K562 (cell line): ENCODE data around the gene DYNLL1. TPM values are rescaled to one million over a fixed set of nuclear protein-coding genes. Genes with fewer than 3 reads are reported as not detected.

Source experiments
- ATAC-seq: fragments of 200-7000 bp; cut with Tn5 transposase; 3 replicates; pipeline ENCODE4 v1.9.1; 2020; ENCODE audit warnings: moderate library complexity
- BruUV-seq: library from RNA; stranded (reverse); fragments of 400-500 nt; replicated peaks from 2 replicates; lab custom pipeline; 2021; lab: Mats Ljungman, UMichigan
- CTCF ChIA-PET: fragments of 300-600 bp; formaldehyde crosslinking; extraction: SDS; loops from one replicate; lab custom pipeline; 2021; ENCODE audit warnings: low intra/inter-chr PET ratio; lab: Yijun Ruan, JAX
- POLR2A ChIA-PET: fragments of 300-600, 350-650 bp; sonication (Branson Sonifier 250); formaldehyde crosslinking; extraction: SDS; loops from one replicate; lab custom pipeline; 2021; ENCODE audit warnings: antibody characterized with exemption, inconsistent platforms; lab: Yijun Ruan, JAX
- DNase-seq, 4 experiments: peaks; one replicate each; pipeline versions ENCODE4 v3.0.0 to v3.0.0-alpha.2; 2011 to 2018; ENCODE audit warnings: low spot score in 3 of 4, mixed read lengths in 3 of 4; ENCODE audit errors: extremely low read depth in 1 of 4
- FAIRE-seq: peaks from 2 replicates; lab custom pipeline; 2011; peaks lifted over from hg19 to GRCh38; lab: Jason Lieb, UNC
- H2AFZ ChIP-seq: 2 replicates; pipeline ENCODE4 v1.6.0; 2011; ENCODE audit warnings: low read depth, low read length, control low read depth, inconsistent platforms
- H3K27ac ChIP-seq: fragments of 200-600 bp; 3 replicates; pipeline ENCODE4 v1.8.0; 2011; ENCODE audit warnings: low read depth, mild to moderate bottlenecking, control low read depth, inconsistent platforms, low read length, moderate library complexity, mixed read lengths; ENCODE audit errors: extremely low read depth
- H3K27me3 ChIP-seq, 2 experiments: fragments of 300-600 bp in 1 of 2; 2 replicates in 1 of 2; 3 replicates in 1 of 2; pipeline versions ENCODE4 v1.6.0 to v1.8.0; 2011; ENCODE audit warnings: inconsistent platforms in 2 of 2, low read length in 2 of 2, mild to moderate bottlenecking in 1 of 2, mixed read lengths in 1 of 2, moderate library complexity in 1 of 2; ENCODE audit not compliant: control insufficient read depth in 2 of 2, insufficient read depth in 2 of 2
- H3K36me3 ChIP-seq: fragments of 300-600 bp; 3 replicates; pipeline ENCODE4 v1.8.0; 2011; ENCODE audit warnings: mild to moderate bottlenecking, low read length, inconsistent platforms; ENCODE audit not compliant: control insufficient read depth, insufficient read depth
- H3K4me1 ChIP-seq, 2 experiments: fragments of 200-600 bp in 1 of 2; replicated peaks in 1 of 2; 2 replicates in 1 of 2; 3 replicates in 1 of 2; pipeline versions ENCODE4 v1.5.1 to v1.8.0; 2011; ENCODE audit warnings: inconsistent platforms in 2 of 2, low read length in 2 of 2, mild to moderate bottlenecking in 1 of 2, mixed read lengths in 1 of 2, moderate library complexity in 1 of 2; ENCODE audit not compliant: control insufficient read depth in 2 of 2, insufficient read depth in 2 of 2
- H3K4me2 ChIP-seq: 2 replicates; pipeline ENCODE4 v1.6.1; 2011; ENCODE audit warnings: low read length, control low read depth, inconsistent platforms, mixed read lengths; ENCODE audit not compliant: insufficient read depth
- H3K4me3 ChIP-seq: fragments of 200-600 bp; sonication (generic), shearing (Covaris generic); 2 replicates; pipeline ENCODE4 v1.5.1; 2016; ENCODE audit warnings: control low read depth, inconsistent platforms
- H3K79me2 ChIP-seq: fragments of 200-600 bp; 3 replicates; pipeline ENCODE4 v1.8.0; 2011; ENCODE audit warnings: low read length, inconsistent platforms; ENCODE audit not compliant: control insufficient read depth, insufficient read depth
- H3K9ac ChIP-seq, 2 experiments: 2 replicates each; pipeline versions ENCODE4 v1.6.0 to v1.6.1; 2011; ENCODE audit warnings: low read depth in 2 of 2, low read length in 2 of 2, control low read depth in 1 of 2, inconsistent platforms in 1 of 2, mild to moderate bottlenecking in 1 of 2, mixed read lengths in 1 of 2; ENCODE audit not compliant: insufficient read depth in 1 of 2
- H3K9me1 ChIP-seq: one replicate; pipeline ENCODE4 v1.6.0; 2011; ENCODE audit warnings: inconsistent platforms, mild to moderate bottlenecking, low read length, moderate library complexity; ENCODE audit not compliant: control insufficient read depth, insufficient read depth
- H3K9me3 ChIP-seq: replicated peaks from 2 replicates; pipeline ENCODE4 v1.5.1; 2011; ENCODE audit warnings: low read depth, low read length, inconsistent platforms; ENCODE audit not compliant: control insufficient read depth, insufficient read depth
- H4K20me1 ChIP-seq: replicated peaks from 2 replicates; pipeline ENCODE4 v1.6.1; 2011; ENCODE audit warnings: low read length, inconsistent platforms, mixed read lengths; ENCODE audit not compliant: control insufficient read depth, insufficient read depth
- BCL6 ChIP-seq: fragments of 250-450 bp; sonication (Bioruptor Pico); IDR thresholded peaks from 2 replicates; pipeline ENCODE4 v1.4.0; 2020
- BDP1 ChIP-seq: IDR thresholded peaks from 3 replicates; pipeline ENCODE4 v1.6.1; 2011; ENCODE audit not compliant: insufficient read length, insufficient read depth
- ERF ChIP-seq: fragments of 450-650 bp; formaldehyde crosslinking; IDR thresholded peaks from 2 replicates; pipeline ENCODE4 v1.4.0; 2020; ENCODE audit warnings: mild to moderate bottlenecking, mixed read lengths
- ESRRA ChIP-seq: fragments of 450-650 bp; IDR thresholded peaks from 2 replicates; pipeline ENCODE4 v1.6.1; 2014; ENCODE audit warnings: low read depth, mild to moderate bottlenecking, moderate library complexity, borderline replicate concordance
- HDGF ChIP-seq: fragments of 450-650 bp; IDR thresholded peaks from 2 replicates; pipeline ENCODE4 v1.6.1; 2016
- KLF10 ChIP-seq: fragments of 250-450 bp; sonication (Bioruptor Pico); IDR thresholded peaks from 2 replicates; pipeline ENCODE4 v1.6.1; 2021; ENCODE audit warnings: matching md5 sums
- L3MBTL2 ChIP-seq: fragments of 450-650 bp; IDR thresholded peaks from 2 replicates; pipeline ENCODE4 v1.6.1; 2016; ENCODE audit warnings: mild to moderate bottlenecking, moderate library complexity
- NFE2 ChIP-seq: IDR thresholded peaks from 2 replicates; pipeline ENCODE4 v1.6.1; 2014; ENCODE audit warnings: antibody characterized with exemption, low read depth
- NONO ChIP-seq, 2 experiments: fragments of 200-400 bp in 1 of 2; fragments of 450-650 bp in 1 of 2; formaldehyde crosslinking in 1 of 2; IDR thresholded peaks; 2 replicates each; pipeline ENCODE4 v1.6.1; 2017; ENCODE audit warnings: low read depth in 2 of 2, mild to moderate bottlenecking in 2 of 2, moderate library complexity in 2 of 2, low read length in 1 of 2
- TCF7L2 ChIP-seq: fragments of 150-350 bp; IDR thresholded peaks from 2 replicates; pipeline ENCODE4 v1.6.1; 2016; ENCODE audit warnings: low read depth, mild to moderate bottlenecking, low read length, moderate library complexity
- TEAD1 ChIP-seq, 2 experiments: fragments of 450-650 bp in 1 of 2; sonication (generic) in 1 of 2; formaldehyde crosslinking; IDR thresholded peaks; 2 replicates each; pipeline versions ENCODE4 v1.4.0 to v1.8.0; 2020 to 2022; ENCODE audit warnings: mild to moderate bottlenecking in 2 of 2, missing genetic modification reagents in 1 of 2
- ZNF143 ChIP-seq: sonication (generic); formaldehyde crosslinking; IDR thresholded peaks from 2 replicates; pipeline ENCODE4 v1.9.0; 2022; ENCODE audit warnings: mild to moderate bottlenecking, missing genetic modification reagents
- ZNF354B ChIP-seq: fragments of 250-450 bp; sonication (Bioruptor Pico); IDR thresholded peaks from 2 replicates; pipeline ENCODE4 v1.4.0; 2020
- WGBS: fragments of 100-300 bp; shearing (Covaris generic); methylation state at CpG from one replicate; pipeline ENCODE4 v1.1.6; 2016; ENCODE audit warnings: low coverage, mixed read lengths; ENCODE audit not compliant: insufficient coverage; ENCODE audit errors: missing lambda C conversion rate; 5-methylcytosine and 5-hydroxymethylcytosine counted together
- in situ Hi-C: fragments of 300-500 bp; cut with MboI; formaldehyde crosslinking; loops from 4 replicates; pipeline ENCODE4 v1.15.0; 2018; ENCODE audit warnings: inconsistent platforms, mixed read lengths
- intact Hi-C: fragments of 100-400 bp; cut with micrococcal nuclease; formaldehyde crosslinking; loops from 2 replicates; pipeline ENCODE4 v1.14.2; 2022
- polyA plus RNA-seq, 8 experiments: library from polyadenylated mRNA; depleted of rRNA in 4 of 8; stranded (reverse) in 5 of 8; unstranded in 3 of 8; fragments of >200 nt; fragmentation: Nextera tagmentation in 2 of 8; fragmentation: Illumina TruSeq in 1 of 8; extraction: Ambion mirVana in 2 of 8; extraction: Trizol in 1 of 8; gene quantifications; 2 replicates each; pipeline versions ENCODE4 v1.2.1 to v1.2.3, GENCODE V29; 2011 to 2014; ENCODE audit warnings: inconsistent platforms in 1 of 8, missing spikeins in 1 of 8
- total RNA-seq, 7 experiments: library from RNA; depleted of rRNA in 6 of 7; stranded (reverse); fragments of >200 nt in 6 of 7; fragmentation: Illumina TruSeq in 2 of 7; extraction: Trizol in 2 of 7; gene quantifications; 2 replicates each; pipeline versions ENCODE4 v1.2.1 to v1.2.3, GENCODE V29; 2011 to 2021; ENCODE audit warnings: low replicate concordance in 1 of 7
- TF ChIP-seq, protein P1 (sequence below): fragments of 250-450 bp; sonication (Bioruptor Pico); IDR thresholded peaks from 2 replicates; pipeline ENCODE4 v1.8.0; 2021; ENCODE audit warnings: mild to moderate bottlenecking, moderate library complexity
- TF ChIP-seq, protein P2 (sequence below): sonication (generic); formaldehyde crosslinking; IDR thresholded peaks from 2 replicates; pipeline ENCODE4 v1.9.0; 2022; ENCODE audit warnings: mild to moderate bottlenecking, missing genetic modification reagents
- TF ChIP-seq, protein P3 (sequence below): IDR thresholded peaks from 3 replicates; pipeline ENCODE4 v1.6.1; 2011; ENCODE audit warnings: borderline replicate concordance, mild to moderate bottlenecking, moderate library complexity; ENCODE audit not compliant: insufficient read length; ENCODE audit errors: extremely low read depth
- TF ChIP-seq, protein P4 (sequence below): fragments of 200-800 bp; sonication (Bioruptor generic); IDR thresholded peaks from 2 replicates; pipeline ENCODE4 v1.6.1; 2017; ENCODE audit warnings: missing genetic modification characterization, missing compliant biosample characterization

Gene DYNLL1
- total and polyA plus RNA-seq, 9 of the 15 experiments (the other 6 are each of a cell fraction or from before 2014, with no cell fraction given), result 303 to 1,112 (median 468) TPM

DNA sequence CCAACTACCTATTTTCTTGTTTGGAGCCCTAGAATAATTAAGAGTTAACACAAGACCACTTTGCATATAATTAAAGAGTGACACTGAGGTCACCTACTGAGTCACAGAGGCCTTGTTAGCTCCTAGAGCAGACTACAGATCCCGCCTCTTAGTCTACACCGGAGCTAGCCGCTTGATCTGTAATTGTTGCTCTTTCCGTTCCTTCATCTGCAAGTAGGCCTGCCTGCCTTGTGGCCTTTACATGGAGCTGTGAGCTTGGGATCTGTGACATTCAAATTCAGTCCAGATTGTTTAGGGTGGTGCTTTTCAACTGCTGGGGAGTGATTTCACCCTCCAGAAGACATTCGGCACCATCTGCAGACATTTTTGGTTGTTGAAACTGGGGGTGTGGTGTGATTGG lies 5.6 kb upstream of the DYNLL1 start:
- 85% methylated on average over 5 of the region's 5 CpGs for WGBS
- DNase-seq (no peak), FAIRE-seq (no peak), ATAC-seq (no peak)
- Histone ChIP-seq H3K4me3 (no peak overlapping the region), H3K4me2 (no peak overlapping the region), H3K9ac (no peak overlapping the region), H3K9me1 (no peaks in the 10 kb centered on the region), H3K27ac (no peak overlapping the region), H4K20me1 (no peaks in the 10 kb centered on the region), H3K79me2 (peaks cover 19% of the 10 kb centered on the region), H3K27me3 (no peaks in the 10 kb centered on the region), H3K4me1 (peaks cover 9 to 28% of the 10 kb centered on the region in 2 experiments; a peak in 4 of 5 replicates), H2AFZ (no peak overlapping the region), H3K9me3 (no peaks in the 10 kb centered on the region), H3K36me3 (peaks cover 26% of the 10 kb centered on the region)
- BruUV-seq, result no TSS peak
- intact Hi-C loops, result no loop called here
- CTCF ChIA-PET, result no interaction called here
- in situ Hi-C loops, result no loop called here
- TF ChIP-seq L3MBTL2, result no peak
- TF ChIP-seq TCF7L2, result no peak
- TF ChIP-seq, protein P1, sequence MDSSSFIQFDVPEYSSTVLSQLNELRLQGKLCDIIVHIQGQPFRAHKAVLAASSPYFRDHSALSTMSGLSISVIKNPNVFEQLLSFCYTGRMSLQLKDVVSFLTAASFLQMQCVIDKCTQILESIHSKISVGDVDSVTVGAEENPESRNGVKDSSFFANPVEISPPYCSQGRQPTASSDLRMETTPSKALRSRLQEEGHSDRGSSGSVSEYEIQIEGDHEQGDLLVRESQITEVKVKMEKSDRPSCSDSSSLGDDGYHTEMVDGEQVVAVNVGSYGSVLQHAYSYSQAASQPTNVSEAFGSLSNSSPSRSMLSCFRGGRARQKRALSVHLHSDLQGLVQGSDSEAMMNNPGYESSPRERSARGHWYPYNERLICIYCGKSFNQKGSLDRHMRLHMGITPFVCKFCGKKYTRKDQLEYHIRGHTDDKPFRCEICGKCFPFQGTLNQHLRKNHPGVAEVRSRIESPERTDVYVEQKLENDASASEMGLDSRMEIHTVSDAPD (CRISPR knock-in tag), result no peak
- no peak for TF ChIP-seq ZNF143 (CRISPR knock-in tag)
- no peak for TF ChIP-seq TEAD1 (CRISPR knock-in tag; IDR thresholded peaks at IDR 0.05)
- no peak for TF ChIP-seq NFE2
- no peak for TF ChIP-seq ZNF354B (CRISPR knock-in tag)
- TF ChIP-seq BCL6 (CRISPR knock-in tag), result no peak
- no peak for TF ChIP-seq ESRRA
- TF ChIP-seq, protein P2, sequence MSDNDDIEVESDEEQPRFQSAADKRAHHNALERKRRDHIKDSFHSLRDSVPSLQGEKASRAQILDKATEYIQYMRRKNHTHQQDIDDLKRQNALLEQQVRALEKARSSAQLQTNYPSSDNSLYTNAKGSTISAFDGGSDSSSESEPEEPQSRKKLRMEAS (CRISPR knock-in tag), result no peak
- TF ChIP-seq, protein P3, sequence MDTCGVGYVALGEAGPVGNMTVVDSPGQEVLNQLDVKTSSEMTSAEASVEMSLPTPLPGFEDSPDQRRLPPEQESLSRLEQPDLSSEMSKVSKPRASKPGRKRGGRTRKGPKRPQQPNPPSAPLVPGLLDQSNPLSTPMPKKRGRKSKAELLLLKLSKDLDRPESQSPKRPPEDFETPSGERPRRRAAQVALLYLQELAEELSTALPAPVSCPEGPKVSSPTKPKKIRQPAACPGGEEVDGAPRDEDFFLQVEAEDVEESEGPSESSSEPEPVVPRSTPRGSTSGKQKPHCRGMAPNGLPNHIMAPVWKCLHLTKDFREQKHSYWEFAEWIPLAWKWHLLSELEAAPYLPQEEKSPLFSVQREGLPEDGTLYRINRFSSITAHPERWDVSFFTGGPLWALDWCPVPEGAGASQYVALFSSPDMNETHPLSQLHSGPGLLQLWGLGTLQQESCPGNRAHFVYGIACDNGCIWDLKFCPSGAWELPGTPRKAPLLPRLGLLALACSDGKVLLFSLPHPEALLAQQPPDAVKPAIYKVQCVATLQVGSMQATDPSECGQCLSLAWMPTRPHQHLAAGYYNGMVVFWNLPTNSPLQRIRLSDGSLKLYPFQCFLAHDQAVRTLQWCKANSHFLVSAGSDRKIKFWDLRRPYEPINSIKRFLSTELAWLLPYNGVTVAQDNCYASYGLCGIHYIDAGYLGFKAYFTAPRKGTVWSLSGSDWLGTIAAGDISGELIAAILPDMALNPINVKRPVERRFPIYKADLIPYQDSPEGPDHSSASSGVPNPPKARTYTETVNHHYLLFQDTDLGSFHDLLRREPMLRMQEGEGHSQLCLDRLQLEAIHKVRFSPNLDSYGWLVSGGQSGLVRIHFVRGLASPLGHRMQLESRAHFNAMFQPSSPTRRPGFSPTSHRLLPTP, result no peak
- no peak for TF ChIP-seq HDGF
- TF ChIP-seq BDP1, result no peak
- TF ChIP-seq KLF10 (CRISPR knock-in tag), result no peak
- TF ChIP-seq, protein P4, sequence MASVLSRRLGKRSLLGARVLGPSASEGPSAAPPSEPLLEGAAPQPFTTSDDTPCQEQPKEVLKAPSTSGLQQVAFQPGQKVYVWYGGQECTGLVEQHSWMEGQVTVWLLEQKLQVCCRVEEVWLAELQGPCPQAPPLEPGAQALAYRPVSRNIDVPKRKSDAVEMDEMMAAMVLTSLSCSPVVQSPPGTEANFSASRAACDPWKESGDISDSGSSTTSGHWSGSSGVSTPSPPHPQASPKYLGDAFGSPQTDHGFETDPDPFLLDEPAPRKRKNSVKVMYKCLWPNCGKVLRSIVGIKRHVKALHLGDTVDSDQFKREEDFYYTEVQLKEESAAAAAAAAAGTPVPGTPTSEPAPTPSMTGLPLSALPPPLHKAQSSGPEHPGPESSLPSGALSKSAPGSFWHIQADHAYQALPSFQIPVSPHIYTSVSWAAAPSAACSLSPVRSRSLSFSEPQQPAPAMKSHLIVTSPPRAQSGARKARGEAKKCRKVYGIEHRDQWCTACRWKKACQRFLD, result no peak
- TF ChIP-seq ERF (CRISPR knock-in tag), result no peak
- no peak for TF ChIP-seq NONO (IDR thresholded peaks at IDR 0.05; ENCODE audit: low read depth in 2 of 2, low read length in 1 of 2)
- POLR2A ChIA-PET, result interaction anchor here (1.0 to 3.6 kb wide), 4 partner anchors 9 to 15 kb away, joined by 3 to 14 read pairs (median 10); no protein-coding TSS in a partner anchor
